Measurements from ENCODE around the gene VSTM4.

Gene VSTM4

GRCh38 chr10:48973065-48973464 lies 142.3 kb downstream of the VSTM4 start:
- DNase-seq, result no peak

DNA sequence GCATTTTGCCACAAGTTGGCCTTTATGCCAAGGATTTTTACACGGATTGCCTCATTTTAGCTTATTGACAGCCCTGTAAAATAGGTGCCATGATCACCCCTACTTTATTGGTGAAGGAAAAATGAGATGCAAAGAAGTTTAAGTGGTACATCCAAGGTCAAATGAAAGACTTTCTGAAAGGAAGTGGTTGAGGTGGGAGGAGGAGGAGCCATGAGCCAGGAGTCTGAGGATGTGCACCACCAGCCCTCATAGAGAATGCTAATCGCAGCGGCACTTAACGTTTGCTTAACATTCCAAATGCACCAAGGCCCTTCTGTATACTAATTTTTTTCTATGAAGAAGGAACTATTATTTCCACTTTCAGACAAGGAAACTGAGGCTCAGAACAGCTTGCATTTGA lies 144.7 kb downstream of the VSTM4 start:
- DNase-seq, result no peak

- no peak for DNase-seq
These were observed 145.3 kb downstream of the VSTM4 start for GRCh38 chr10:48970046-48970445.

DNA sequence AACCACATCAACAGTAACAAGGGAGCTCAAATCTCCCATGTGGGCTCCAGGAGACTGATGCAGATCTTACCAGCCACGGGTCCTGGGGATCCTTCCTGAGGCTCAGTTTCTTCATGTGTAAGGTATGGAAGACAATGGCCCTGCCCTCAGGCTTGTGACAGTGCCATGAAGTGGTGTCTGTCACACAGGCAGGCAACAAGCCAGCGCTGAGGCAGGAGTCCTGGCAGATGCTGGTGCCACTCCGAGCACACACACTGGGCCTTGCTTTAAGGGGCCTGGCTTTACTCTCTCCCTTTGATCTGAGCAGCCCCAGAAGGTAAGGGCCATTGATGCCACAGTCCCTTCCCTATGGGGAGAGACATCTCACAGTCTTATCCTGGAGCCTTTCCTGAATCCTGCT lies 147.3 kb downstream of the VSTM4 start:
- DNase-seq, result no peak

DNA sequence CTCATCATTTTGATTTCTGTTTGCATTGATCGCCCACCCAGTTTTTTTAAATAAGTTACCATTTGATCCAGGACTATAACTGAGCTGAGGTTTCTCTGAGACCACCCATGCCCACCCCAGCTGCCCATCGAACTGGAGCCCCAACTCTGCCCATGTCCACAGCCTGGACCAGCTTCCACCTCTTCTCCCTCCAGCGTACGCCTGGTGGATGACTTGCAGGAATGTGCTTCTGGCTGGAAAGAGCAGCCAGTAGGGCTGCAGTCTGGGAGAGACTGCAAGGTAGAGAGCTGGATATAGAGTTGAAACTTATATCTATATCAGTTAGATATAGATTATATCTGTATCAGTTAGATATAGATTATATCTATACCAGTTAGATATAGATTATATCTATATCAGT lies 149.9 kb downstream of the VSTM4 start:
- DNase-seq, result no peak
